ENCODE measurements around the gene GFAP.
A peak's percentile ranks its signal among the peaks of the same experiment; 100 is the strongest.

The GFAP gene

DNA sequence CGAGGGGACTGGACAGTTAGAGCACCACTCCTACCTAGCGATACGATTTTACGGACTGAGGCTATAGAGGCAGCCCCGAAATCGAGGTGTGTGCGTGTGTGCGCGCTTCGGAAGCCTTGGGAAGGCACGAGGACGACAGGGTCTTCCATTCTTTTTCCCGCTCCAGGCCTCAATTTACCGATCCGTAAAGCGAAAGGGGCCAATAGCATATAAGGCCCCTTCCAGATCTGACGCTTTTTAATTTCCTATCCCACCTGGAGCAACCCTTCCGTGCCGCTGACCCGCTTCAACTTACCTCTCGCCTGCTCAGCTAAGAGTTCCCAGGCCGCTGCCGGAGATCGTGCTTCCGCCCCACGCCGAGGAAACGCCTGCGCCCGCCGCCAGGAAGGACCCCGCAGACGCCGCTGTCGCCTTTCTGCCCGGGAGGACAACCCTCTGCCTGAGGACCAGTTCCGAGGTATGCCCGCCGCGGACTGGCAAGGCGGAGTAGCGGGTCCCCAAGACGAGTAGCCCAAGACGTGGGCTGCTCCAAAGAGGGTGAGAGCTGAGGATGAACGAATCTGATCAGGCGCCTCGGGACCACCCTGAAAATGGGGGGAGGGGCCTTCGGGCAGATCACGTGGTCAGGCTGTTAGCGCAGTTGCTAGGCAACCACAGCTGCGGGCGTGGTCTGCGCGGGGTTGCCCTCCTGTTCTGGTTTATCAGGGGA, 16.1 kb downstream of the GFAP start, which contains the start of gene EFTUD2:
TSS of gene EFTUD2 (minus strand) at position 372 of the 709 bp plus-strand sequence. CDS start 4,924 bp downstream, outside the sequence.
- DNase-seq (ENCODE audit: low read depth) = peak; percentile 85

DNA sequence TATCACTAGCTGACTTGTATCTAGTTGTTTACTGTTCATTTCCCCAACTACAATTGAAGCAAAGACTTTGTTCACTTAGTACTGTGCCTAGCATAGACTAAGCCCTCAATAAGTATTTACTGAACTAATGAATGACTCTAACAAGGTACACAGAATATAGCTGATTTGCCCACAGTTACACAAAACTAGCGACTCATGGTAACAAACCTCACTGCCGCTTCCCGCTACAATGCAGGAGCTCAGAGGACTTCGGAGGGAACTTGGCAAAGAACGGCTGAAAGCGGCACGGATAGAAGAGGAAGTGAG, 16.6 kb downstream of the GFAP start:
- no peak for DNase-seq (ENCODE audit: low read depth)

- no peak for DNase-seq (ENCODE audit: low read depth)
Observed at GRCh38 chr17:44894642-44895041, 20.7 kb downstream of the GFAP start.

GRCh38 chr17:44892250-44892649, 23.1 kb downstream of the GFAP start:
- no peak for DNase-seq (ENCODE audit: low read depth)

GRCh38 chr17:44889003-44889402, 26.3 kb downstream of the GFAP start:
- no peak for DNase-seq (ENCODE audit: low read depth)

DNA sequence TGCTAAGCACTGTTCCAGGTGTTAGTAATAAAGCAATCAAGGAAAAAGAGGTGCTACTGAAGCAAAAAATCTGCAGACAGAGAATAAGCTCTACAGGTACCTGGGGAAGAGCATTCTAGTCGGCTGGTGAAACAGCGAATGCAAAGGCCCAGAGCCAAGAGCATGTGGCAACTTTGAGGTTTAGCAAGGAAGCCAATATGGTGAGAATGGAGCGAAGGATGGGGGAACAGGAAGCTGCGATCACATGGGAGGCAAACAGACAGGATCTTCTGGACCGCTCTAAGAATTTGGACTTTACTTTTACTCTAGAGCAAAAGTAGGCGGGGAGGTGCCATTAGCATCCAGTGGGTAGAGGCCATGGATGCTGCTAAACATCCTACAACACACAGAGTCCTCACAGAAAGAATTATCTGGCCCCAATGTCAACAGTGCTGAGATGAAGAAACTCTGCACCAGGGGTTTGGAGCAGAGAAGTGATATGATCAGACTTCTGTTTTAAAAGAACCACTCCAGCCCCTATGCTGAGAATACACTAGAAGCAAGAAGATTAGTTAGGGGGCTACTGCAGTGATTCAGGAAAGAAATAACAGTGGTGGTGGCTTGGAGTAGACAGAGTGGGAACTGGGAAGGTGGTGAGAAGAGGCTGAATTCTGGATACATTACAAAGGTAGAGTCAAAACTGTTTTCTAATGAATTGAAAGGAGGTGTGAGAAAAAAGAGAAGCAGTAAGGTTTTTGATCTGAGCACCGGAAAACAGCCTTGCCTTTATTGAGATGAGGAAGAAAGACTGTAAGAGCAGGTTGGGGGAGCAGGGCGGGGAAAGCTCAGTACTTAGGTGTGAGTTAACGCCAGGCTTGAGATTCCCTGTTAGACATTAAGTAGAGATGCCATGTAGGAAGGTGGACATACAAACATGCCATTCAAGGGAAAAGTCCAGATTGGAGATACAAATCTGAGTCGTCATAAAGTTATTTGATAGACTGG, 27.0 kb downstream of the GFAP start:
- DNase-seq (ENCODE audit: low read depth) = no peak

DNA sequence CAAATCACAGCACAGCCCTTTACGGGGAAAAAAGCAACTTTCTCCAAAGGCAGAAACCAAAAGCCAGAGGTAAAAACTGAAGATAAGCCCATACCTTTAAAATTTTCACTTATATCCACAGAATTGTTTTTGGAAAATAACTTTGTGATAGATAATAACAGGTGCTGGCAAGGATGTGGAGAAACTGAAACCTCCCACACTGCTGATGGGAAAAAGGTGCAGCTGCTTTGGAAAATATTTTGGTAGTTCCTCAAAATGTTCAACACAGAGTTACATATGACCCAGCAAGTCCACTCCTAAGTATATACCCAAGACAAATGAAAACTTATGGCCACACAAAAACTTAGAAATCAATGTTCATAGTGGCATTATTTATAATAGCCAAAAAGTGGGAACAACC, 28.3 kb downstream of the GFAP start:
- no peak for DNase-seq (ENCODE audit: low read depth)

DNA sequence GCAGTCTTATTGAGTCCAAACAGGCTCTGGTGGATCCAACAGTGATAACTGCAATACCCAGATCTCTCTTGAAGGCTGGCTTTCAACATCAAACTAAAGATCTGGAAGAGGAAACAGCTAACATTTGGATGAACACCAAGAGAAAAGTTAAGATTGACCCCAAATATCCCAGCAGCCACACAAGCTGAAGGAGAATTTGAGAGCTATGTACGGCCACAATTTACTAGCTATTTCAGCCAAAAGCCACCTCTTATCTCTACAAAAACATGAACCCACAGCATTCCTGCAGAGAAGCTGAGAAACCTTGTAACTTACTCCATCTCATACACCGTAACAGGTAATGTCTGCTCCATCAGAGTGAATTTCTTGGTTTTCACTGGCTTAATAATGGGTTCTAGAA, 30.4 kb downstream of the GFAP start:
- no peak for DNase-seq (ENCODE audit: low read depth)

DNA sequence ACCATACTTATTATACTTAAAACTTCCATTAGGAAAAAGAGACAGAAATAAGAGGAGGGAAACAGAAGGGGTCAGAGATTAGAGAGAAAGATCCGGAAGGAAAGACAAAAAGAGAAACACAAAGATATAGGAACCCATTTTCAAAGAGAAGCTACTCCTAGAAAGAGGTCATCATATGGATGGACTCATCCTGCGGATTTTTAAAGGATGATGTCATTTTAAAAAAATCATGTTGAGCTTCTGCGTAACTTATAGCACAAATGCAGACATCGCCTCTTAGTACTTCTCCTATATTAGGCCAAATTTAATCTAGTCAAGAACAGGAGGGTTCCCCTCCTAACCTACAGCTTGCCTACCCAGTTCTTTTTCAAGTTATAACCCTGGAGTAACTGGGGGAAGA, 34.2 kb downstream of the GFAP start:
- no peak for DNase-seq (ENCODE audit: low read depth)

DNA sequence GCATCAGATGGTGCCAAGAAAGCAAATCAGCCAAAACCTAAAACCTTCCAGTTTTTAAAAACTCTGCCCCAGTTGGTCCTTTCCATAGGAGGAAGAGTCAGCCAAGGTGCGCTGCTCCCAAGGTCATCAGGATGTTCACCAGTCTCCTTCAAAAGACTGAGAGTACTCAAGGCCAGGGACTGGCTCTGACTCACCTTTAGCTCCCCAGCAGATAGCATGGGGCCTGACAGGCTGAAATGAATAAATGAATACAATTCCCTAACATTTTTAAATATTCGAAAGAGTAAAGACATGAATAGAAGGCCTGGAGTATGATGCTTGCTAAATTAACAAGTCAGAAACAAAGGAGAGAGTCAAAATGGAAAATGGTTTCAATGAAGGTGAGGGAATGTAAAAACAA, 35.2 kb downstream of the GFAP start:
- no peak for DNase-seq (ENCODE audit: low read depth)

DNA sequence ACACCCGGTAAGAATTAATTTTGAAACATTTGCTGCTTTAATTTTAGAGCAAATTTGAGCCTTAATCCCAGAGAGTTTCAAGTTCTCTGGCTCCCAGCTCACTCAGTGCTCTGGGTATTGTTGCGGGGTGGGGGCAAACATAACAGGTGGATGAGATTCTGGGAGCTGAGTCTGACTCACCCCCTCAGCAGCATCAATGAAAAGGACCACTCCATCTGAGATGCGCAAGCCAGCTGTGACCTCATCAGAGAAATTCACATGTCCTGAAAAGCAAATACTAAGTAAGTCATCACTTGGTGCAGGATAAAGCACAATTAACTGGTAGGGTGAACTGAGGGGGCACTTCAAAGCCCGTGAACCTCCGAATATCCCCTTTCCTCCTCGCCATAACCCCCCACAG, 35.9 kb downstream of the GFAP start:
- DNase-seq (ENCODE audit: low read depth) = no peak

DNA sequence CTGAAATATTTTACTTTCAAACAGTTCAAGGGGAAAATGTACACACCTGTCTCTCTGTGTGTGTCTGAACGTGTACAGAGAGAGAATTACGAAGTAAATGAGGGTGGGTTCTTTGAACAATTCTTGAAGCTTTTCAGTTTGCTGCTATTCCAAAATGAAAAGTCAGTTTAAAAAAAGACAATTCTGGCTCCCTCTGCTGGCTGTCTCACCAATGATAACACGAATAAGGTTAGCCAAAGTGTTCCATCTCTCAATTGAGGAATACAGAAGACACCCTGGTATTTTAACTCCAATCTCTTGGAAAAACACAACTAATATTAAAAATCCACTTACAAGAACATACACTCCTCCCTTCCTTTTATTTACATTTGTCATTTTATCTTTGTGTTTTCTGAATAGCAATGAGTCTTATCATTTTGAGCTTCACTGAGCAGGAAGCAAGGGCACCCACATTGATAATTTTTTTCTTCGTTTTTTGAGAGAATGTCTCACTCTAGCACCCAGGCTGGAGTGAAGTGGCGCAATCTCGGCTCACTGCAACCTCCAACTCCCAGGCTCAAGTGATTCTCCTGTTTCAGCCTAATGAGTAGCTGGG, 36.6 kb downstream of the GFAP start:
- no peak for DNase-seq (ENCODE audit: low read depth)

- no peak for DNase-seq (ENCODE audit: low read depth)
Observed at GRCh38 chr17:44877121-44877520, 38.2 kb downstream of the GFAP start.

DNA sequence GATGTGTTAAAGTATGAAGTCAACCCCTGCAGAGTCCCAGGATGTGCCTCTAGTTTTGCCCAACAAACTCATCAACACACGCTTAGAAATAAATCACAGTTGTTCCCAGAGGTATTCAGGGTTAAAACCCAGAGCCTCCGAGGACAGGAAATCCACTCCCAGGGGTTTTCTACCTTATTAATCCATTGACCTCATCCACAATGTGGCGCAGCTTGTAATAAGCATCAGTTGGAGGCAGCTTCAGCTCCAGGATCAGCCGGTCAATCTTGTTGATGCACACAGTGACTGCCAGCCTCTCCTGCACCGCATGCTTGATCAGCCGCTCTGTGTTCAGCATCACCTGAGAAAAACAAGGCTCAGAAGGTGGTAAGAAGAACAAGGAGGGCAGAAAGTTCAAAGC, 39.5 kb downstream of the GFAP start:
- no peak for DNase-seq (ENCODE audit: low read depth)

DNA sequence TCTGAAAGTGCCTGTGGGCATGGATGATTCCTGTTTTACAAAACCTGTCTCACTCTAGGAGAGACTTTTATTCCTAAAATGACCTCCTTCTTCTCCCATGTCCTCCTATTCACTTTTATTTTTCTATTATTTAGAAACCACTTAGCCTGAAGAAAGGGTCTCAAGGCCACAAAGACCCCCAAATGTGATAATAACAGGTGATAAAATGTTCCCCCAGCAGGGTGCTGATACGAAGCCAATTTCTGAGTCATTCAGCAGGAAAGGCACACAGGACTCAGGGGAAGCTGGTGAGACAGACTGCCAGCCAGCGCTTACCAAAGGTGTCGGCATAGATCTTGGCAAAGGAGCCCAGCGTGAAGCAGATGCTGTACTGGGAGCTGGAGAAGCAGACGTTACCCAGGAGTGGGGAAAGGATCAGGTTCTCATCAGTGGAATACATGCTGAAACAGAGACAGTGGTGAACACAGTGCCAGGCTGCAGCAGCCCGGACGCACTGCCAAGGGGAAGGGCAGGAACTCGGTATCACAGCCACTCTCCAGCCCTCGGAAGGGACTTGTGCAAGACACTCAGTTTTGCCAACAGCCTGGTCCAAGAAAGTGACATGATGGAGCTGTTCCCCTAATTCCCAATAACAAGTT, 43.0 kb downstream of the GFAP start:
- DNase-seq (ENCODE audit: low read depth) = no peak

DNA sequence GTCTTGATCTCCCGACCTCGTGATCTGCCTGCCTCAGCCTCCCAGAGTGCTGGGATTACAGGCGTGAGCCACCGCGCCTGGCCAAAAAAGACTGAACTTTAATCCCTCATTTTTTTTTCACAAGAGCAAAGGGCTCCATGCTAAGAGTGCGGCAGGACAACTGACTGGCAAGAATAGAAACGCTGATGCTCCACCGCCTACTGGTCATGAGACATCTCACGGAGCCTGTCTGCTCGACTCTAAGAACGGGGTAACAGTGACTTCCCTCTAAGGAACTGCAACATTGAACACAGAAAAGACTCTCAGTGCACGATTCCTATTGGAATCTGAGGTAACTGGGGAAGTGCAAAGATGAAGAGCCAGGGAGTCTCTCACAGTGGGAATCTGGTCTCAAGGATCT, 43.7 kb downstream of the GFAP start:
- no peak for DNase-seq (ENCODE audit: low read depth)

DNA sequence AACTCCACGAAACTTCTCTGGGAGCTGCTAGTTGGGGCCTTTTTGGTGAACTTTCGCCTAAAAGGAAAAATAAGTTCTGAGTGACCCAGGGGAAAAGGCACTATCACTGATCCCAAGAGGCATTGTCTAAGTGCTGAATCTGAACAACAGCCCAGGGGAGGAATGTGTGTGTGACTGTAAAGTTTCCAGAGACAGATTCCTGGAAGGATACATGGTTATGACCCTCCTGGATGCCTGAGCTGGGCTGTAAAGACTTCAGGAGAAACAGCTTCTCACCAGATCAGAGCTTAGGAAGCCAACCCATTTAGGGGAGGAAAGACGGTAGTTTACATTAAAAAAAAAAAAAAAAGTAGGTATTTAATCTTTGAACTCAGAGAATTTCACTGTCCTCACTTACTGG, 47.5 kb downstream of the GFAP start:
- DNase-seq (ENCODE audit: low read depth) = no peak

- DNase-seq (ENCODE audit: low read depth) = no peak
Observed at GRCh38 chr17:44865931-44866330, 49.4 kb downstream of the GFAP start.

- peak; percentile 30 for DNase-seq (ENCODE audit: low read depth)
Observed at GRCh38 chr17:44865231-44865660, 50.1 kb downstream of the GFAP start.

- no peak for DNase-seq (ENCODE audit: low read depth)
Observed at GRCh38 chr17:44864831-44865230, 50.5 kb downstream of the GFAP start.

DNA sequence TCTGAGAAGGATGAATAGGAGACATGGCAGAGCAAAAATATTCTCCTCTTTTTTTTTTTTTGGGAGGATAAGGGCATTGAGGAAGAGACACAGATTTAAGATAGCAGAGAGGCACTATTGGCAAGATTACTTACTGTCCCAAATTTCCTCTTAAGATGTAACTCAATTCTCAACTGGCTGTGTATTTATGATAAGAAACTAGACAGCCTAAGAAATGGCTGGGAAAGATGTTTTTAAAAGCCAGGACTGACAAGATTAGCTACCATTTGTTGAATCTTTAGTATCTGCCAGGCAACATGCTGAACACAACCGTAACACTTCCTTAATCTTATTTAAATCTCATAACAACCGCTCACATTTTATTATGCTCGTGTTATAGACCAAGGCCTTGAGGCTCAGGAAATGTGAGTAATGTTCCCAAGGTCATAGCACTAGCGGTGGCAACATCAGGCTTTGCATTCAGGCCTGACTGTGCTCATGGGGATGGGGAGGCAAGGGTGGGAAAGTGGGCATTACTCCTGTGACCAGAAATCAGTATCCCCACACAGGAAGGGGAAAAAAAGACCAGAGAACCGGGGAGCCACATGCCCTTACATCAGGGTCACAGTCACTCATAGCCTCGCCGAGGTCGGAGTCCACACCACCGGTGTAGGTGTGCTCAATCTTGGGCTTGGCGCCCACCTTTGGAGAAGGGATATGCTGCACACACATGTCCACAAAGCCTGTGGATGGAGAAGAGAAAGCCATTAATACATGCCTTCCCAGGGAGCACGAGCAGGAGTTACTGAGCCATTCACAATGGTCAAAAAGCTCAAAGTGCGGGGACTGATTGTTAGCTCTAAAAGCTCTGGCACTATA, 52.0 kb downstream of the GFAP start:
- no peak for DNase-seq (ENCODE audit: low read depth)
